ENCODE measurements around the gene DNAL1. TPM values are rescaled to one million over a fixed set of nuclear protein-coding genes. Genes with fewer than 3 reads are reported as not detected.

Gene DNAL1
- total and polyA plus RNA-seq, 2 of the 13 experiments (the other 11 are each of a cell fraction or from before 2014, with no cell fraction given) = 1.4 to 13.3 TPM

DNA sequence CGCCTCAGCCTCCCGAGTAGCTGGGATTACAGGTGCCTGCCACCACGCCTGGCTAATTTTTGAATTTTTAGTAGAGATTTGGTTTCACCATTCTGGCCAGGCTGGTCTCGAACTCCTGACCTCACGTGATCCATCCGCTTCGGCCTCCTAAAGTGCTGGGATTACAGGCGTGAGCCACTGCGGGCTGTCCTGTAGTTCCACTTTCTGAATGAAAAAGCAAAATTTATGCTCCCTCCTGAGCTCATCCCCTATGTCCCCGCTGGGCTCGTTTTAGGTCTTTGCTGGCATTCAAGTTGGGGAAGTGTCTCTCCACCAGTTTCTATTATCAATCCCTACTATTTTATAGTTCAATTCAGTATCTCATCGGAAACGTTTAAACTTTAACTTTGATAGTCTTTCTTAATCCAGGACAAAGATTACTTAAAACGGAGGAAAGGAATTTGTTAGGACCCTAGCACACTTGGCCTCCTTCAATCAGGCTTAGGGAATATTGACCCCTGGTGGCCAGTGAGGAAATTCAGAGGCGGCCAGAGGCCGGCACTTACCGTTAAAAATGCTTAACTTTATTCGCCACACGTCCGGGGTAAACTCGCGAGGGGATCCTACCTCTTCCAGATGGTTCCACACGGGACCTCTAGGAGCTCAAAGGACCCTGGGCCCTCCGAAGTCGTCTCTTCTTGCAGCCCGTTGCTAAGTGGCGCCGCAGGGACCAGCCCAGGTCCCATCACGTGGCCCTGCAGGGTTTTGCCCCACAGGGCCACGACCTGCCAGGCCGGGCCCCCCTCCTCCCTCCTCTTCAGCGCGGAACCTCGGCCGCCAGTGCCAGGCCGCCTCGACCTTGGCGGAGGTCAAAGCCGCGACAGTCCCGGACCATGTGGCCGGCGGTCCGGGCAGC is 11.4 kb upstream of the DNAL1 start (continued):
- TF ChIP-seq AHR (CRISPR knock-in tag; IDR thresholded peaks at IDR 0.05) (no peak), GFI1 (CRISPR knock-in tag; IDR thresholded peaks at IDR 0.05; ENCODE audit: borderline replicate concordance) (no peak), FOXK2 (IDR thresholded peaks at IDR 0.05) (no peak), BCL6 (CRISPR knock-in tag; IDR thresholded peaks at IDR 0.05) (no peak), ZBTB38 (CRISPR knock-in tag; IDR thresholded peaks at IDR 0.05) (no peak), REXO4 (CRISPR knock-in tag; IDR thresholded peaks at IDR 0.05; ENCODE audit: borderline replicate concordance) (no peak), MAZ (IDR thresholded peaks at IDR 0.05; ENCODE audit: borderline replicate concordance, low read depth, low read length) (no peak), MAZ (CRISPR knock-in tag; IDR thresholded peaks at IDR 0.05; ENCODE audit: low read depth) (no peak), HNRNPH1 (optimal IDR thresholded peaks at IDR 0.05; ENCODE audit: low read depth, low read length) (no peak), ZFP41 (CRISPR knock-in tag; IDR thresholded peaks at IDR 0.05; ENCODE audit: borderline replicate concordance) (no peak), PITX1 (CRISPR knock-in tag; IDR thresholded peaks at IDR 0.05) (0 out of 2 replicates have a peak, but pooled peaks have one; percentile 29), HNF4A (CRISPR knock-in tag; IDR thresholded peaks at IDR 0.05) (no peak), PLRG1 (conservative IDR thresholded peaks at IDR 0.05) (no peak), SIX4 (CRISPR knock-in tag; IDR thresholded peaks at IDR 0.05) (no peak), ZNF30 (CRISPR knock-in tag; IDR thresholded peaks at IDR 0.05) (no peak), ZNF7 (CRISPR knock-in tag; IDR thresholded peaks at IDR 0.05) (no peak), ZBTB20 (CRISPR knock-in tag; IDR thresholded peaks at IDR 0.05; ENCODE audit: borderline replicate concordance, low read depth) (0 out of 2 replicates have a peak, but pooled peaks have one; percentile 30), ZNF121 (CRISPR knock-in tag; IDR thresholded peaks at IDR 0.05) (no peak), KMT2A (CRISPR knock-in tag; IDR thresholded peaks at IDR 0.05) (no peak), ZIK1 (CRISPR knock-in tag; IDR thresholded peaks at IDR 0.05; ENCODE audit: borderline replicate concordance, low read depth) (no peak)
- TF ChIP-seq, protein P1, sequence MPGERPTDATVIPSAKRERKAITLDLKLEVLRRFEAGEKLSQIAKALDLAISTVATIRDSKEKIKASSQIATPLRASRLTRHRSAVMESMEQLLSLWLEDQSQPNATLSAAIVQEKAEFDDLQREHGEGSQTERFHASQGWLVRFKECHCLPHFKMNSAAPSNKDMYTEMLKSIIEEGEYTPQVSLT (CRISPR knock-in tag; IDR thresholded peaks at IDR 0.05; ENCODE audit: borderline replicate concordance, low read depth) = no peak
- TF ChIP-seq, protein P2, sequence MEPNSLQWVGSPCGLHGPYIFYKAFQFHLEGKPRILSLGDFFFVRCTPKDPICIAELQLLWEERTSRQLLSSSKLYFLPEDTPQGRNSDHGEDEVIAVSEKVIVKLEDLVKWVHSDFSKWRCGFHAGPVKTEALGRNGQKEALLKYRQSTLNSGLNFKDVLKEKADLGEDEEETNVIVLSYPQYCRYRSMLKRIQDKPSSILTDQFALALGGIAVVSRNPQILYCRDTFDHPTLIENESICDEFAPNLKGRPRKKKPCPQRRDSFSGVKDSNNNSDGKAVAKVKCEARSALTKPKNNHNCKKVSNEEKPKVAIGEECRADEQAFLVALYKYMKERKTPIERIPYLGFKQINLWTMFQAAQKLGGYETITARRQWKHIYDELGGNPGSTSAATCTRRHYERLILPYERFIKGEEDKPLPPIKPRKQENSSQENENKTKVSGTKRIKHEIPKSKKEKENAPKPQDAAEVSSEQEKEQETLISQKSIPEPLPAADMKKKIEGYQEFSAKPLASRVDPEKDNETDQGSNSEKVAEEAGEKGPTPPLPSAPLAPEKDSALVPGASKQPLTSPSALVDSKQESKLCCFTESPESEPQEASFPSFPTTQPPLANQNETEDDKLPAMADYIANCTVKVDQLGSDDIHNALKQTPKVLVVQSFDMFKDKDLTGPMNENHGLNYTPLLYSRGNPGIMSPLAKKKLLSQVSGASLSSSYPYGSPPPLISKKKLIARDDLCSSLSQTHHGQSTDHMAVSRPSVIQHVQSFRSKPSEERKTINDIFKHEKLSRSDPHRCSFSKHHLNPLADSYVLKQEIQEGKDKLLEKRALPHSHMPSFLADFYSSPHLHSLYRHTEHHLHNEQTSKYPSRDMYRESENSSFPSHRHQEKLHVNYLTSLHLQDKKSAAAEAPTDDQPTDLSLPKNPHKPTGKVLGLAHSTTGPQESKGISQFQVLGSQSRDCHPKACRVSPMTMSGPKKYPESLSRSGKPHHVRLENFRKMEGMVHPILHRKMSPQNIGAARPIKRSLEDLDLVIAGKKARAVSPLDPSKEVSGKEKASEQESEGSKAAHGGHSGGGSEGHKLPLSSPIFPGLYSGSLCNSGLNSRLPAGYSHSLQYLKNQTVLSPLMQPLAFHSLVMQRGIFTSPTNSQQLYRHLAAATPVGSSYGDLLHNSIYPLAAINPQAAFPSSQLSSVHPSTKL (CRISPR knock-in tag; IDR thresholded peaks at IDR 0.05) = peak; percentile 14; the same call in 1 of the 2 replicates
- TF ChIP-seq, protein P3, sequence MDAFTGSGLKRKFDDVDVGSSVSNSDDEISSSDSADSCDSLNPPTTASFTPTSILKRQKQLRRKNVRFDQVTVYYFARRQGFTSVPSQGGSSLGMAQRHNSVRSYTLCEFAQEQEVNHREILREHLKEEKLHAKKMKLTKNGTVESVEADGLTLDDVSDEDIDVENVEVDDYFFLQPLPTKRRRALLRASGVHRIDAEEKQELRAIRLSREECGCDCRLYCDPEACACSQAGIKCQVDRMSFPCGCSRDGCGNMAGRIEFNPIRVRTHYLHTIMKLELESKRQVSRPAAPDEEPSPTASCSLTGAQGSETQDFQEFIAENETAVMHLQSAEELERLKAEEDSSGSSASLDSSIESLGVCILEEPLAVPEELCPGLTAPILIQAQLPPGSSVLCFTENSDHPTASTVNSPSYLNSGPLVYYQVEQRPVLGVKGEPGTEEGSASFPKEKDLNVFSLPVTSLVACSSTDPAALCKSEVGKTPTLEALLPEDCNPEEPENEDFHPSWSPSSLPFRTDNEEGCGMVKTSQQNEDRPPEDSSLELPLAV (CRISPR knock-in tag; conservative IDR thresholded peaks at IDR 0.05; ENCODE audit: low read depth) = no peak
- TF ChIP-seq, protein P4, sequence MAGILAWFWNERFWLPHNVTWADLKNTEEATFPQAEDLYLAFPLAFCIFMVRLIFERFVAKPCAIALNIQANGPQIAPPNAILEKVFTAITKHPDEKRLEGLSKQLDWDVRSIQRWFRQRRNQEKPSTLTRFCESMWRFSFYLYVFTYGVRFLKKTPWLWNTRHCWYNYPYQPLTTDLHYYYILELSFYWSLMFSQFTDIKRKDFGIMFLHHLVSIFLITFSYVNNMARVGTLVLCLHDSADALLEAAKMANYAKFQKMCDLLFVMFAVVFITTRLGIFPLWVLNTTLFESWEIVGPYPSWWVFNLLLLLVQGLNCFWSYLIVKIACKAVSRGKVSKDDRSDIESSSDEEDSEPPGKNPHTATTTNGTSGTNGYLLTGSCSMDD (CRISPR knock-in tag; IDR thresholded peaks at IDR 0.05) = no peak

Measured in HepG2 (cell line).